HG02884 (cell line): ENCODE results near the gene STAG3.
"Not testable (repeated sequence)": the region's sequence is repeated elsewhere in the genome, so short reads cannot be mapped to it uniquely, and the experiment has no call there.

Source experiments
- ATAC-seq: cut with Tn5 transposase; IDR thresholded peaks from one replicate; pipeline ENCODE4 v1.9.1; 2021; ENCODE audit warnings: mild to moderate bottlenecking, moderate library complexity; ENCODE audit not compliant: unreplicated experiment

STAG3 gene

DNA sequence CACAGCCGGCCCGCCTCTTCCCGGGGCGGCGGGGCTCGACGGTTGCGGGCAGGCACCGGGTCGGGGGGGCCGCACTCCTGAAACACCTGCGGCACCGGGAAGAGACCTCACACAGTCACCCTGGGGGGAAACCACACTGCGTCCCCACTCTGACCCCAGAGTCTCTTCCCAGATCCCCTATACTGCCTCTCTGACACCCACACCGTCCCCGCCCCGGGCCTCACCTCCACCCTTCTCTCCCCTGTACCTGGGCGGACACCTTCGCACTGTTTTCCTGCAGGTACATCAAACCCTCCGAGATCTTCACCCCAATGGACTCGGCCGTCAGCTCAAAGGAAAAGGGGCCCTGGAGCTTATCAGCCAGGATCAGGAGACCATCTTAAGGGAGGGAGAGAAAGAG, 5.9 kb upstream of the STAG3 start:
- no peak for ATAC-seq

DNA sequence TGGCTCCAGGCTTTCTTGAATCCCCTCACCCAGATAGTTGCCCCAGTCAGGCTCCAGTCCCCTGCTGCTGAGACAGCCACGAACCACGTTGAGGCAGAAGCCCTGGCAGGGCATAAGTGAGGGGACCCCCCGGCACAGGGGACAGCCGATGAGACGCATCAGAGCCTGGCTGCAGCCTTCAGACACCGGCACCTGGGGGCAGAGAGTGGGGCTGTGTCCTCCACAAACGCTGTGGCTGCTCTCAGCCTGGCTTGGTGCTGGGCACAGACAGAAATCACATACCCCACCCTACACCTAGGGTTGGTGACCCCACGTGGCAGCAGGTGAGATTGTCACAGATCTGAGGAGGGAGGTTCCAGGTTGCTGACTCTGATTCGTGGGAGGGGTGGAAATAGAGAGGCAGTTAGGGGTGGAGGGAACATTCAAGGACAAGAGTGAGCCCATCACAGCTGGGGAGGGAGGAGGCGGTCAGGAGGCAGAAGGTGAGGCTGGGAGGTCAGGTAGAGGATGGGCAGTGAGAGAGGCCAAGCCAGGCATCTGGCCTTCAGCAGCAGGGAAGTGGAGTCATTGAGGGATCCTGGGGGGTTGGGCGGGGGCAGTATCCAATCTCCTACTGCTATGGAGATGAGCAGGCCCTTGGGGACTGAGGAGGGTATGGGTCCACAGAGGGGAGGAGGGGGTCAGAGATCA, 3.8 kb upstream of the STAG3 start:
- no peak for ATAC-seq

DNA sequence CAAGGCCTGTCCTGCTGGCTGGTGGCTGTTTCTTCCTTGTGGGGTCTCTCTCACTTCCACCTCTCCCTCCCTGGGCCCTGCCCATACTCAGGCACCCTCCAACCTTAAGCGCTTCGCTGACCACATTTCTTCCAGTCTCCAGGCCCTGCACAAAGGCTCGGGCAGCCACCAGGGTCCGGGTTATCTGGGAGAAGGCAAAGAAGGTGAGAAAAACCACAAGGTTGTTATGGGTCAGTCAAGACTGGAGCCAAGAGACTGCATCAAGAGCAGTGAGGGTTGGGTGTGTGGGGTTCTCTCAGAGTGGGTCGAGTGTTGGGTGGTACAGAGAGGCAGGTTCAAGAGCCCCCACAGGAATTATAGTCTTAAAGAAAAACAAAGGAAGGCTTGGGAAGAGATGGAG, 3.1 kb upstream of the STAG3 start:
- ATAC-seq: no peak

DNA sequence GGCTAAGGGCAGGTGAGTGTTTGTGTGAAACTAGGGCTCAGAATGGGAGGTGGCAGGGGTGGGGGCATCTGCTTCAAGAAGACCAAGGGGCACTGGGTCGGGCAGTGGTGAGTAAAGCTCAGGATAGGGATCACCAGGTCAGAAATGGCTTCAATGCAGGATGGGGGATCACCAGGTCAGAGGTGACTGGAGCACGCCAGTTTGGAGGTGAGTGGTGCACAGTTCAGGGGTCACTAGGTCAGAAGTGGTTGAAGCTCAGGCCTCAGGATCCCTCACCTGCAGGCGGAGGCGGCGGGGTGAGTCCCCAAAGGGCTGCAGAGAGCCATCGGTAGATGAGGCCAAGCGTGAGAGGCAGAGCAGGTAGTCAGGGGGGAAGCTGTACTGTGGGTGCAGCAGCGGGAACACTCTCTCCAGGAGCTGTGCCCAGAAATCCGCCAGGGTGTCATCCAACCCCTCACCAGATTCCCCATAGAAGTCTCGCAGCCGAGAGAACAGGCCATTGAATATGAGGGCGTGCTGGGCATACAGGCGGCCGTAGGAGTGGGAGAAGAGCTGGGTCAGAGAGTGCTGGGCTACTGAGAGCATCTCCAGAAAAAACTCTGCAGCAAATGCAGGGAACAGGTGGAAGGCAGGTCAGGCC, 2.3 kb upstream of the STAG3 start:
- ATAC-seq: no peak

DNA sequence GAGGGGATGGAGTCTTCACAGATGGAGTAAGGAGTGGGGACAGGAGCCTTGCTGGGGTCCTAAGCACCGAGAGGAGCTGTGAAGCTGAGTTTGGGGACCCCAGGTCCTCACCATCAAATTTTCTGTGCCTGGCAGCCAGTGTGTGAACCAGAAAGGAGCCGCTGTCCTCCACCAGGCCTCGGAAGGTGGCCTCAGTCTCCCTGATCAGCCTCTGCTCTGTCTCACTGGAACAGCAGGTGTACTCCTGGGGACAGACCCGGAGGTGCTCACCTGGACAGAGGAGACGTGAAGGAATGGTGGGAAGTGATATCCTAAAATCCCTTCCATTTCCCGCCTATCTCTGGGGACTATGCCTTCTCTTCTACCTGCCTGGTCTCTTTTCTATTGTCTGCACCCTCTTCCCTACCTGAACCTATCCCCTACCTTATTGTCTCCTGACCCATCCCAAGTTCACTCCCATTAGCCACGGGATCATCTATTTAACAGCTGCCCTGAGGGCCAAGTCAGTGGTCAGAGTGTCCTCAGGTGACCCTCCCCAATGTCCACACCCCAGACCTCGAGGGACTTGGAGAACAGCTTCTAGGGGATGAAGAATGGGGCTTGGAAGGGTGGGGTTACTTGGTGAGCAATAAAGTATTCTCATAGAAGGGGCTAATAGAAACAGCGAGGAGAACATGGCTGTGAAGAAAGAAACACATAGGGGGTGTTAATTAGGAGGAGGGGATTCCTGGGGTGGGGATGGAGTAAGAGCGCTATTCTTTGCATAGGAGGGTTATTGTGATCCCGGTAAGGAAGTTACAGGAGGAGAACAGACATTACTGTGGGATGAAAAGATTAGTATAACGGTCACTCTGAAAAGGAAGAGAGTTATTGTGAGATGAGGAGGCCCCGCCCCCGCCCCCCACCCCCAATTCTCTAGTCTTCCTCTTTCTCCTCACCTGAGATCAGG, 1.3 kb upstream of the STAG3 start:
- ATAC-seq: no peak

DNA sequence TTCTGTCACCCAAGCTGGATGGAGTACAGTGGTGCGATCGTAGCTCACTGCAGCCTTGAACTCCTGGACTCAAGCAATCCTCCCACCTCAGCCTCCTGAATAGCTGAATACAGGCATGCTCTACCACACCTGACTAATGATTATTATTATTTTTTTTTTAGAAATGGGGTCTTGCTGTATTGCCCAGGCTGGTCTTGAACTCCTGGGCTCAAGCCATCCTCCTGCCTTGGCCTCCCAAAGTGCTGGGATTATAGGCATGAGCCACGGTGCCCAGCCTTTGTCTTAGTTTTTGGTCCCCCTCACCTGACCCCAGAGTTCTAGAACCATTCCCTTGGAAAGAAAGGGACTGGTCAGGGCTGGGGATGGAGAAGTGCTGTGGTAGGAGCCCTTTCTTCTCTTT, 2.4 kb downstream of the STAG3 start:
- ATAC-seq: not testable (repeated sequence)

DNA sequence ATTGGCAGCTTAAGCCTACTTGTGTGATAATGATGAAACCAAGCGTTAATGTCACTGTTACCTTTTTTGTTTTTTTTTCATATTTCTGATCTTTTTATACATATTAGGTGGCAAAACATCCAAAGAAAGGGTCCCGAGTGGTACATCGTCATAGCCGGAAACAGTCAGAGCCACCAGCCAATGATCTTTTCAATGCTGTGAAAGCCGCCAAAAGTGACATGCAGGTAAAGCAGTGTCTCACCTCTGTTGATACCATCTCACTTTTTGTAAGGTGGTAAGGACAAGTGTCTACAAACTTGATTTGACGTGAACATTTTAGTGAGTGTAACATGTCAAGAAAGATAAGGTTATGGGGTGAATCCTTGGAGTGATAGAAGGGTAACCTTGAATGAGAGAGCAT, 4.9 kb downstream of the STAG3 start:
- ATAC-seq: not testable (repeated sequence)

DNA sequence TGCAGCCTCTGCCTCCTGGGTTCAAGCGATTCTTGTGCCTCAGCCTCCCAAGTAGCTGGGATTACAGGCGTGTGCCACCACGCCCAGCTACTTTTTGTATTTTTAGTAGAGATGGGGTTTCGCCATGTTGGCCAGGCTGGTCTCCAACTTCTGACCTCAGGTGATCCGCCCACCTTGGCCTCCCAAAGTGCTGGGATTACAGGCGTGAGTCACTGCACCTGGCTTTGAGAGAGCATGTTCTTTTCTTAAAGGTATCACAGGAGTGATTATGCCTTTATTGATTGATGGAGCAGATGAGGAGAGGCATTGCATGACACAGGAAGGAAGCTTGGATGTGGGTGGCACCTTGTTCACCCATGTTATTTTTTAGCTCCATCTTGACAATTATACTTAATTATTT, 5.4 kb downstream of the STAG3 start:
- ATAC-seq: not testable (repeated sequence)

DNA sequence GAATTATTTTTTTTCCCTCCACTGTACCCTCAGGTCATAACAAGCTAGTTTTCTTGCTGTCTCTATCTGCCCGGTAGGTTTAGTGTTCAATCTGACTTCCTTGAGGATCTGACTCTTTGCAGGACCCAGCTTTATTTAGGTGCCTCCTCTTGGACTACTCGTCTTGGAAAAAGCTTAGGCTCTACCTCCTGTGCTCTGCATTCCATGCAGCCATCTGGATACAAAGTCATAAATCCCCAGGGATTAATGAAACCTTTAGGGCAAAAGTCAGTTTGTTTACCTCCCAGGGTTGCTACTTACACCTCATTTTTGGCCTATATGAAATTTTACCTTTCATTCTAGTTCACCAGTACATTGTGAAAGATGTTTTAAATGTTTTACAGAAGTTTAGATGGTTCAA, 8.0 kb downstream of the STAG3 start:
- no peak for ATAC-seq

DNA sequence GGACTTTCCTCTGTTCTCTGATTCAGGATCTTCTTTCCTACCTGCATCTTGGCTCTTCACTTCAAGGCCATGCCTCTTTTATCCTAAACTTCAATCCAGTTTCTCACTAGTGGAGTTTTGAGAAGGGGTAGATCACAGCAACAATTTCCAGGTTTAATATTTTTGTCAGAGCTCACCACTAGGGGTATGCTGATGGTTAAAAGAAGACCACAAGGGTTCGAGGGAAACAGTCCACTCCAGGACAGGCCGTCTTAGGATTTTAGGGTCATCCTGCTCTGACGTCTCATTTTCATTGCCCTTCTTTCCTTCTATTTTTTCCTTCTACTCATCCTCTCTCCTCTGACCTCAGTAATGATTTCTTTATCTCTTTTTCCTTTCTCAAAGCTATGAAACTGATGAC, 11.3 kb downstream of the STAG3 start:
- no peak for ATAC-seq

DNA sequence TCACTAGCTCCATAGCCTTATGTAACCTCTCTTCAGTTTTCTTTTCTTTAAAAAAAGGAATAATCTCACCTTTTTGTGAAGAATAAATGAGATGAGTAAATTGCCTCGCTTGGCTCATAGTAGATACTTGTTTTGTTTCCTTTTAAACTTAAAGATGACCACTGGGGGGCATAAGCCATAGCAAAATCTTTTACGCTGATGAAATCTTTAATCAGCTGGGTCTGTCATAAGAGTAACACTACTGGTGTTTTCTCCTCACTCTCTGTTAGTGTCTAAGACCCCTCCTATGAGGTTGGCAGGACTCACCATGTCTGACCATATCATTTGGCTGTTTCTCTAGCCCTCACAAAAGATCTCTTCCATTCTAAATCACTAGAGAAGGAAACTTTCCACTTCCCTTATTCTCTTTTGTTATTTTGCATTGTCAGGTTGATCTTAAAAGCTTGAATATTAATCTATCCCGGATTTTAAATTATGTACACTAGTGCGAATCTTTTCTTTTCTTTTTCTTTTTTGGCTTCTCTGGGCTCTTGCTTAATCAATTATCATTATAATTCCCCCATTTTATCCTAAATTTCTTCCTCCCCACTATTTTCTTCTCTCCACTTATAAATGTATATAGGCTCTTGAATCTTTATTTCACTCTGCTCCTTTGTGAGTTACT, 12.5 kb downstream of the STAG3 start:
- ATAC-seq: no peak

DNA sequence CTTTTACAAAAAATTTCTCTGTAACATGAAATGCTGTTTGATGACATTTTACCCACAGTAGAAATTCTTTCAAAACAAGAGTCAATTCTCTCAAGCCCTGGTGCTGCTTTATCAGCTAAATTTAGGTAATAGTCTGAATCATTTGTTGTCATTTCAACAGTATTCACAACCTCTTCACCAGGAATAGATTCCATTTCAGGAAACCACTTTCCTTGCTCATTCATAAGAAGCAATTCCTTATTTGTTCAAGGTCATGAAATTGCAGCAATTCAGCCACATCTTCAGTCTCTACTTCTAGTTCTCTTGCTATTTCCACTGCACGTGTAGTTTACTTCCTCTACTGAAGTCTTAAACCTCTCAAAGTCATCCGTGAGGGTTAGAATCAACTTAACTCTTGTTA, 14.1 kb downstream of the STAG3 start:
- no peak for ATAC-seq

DNA sequence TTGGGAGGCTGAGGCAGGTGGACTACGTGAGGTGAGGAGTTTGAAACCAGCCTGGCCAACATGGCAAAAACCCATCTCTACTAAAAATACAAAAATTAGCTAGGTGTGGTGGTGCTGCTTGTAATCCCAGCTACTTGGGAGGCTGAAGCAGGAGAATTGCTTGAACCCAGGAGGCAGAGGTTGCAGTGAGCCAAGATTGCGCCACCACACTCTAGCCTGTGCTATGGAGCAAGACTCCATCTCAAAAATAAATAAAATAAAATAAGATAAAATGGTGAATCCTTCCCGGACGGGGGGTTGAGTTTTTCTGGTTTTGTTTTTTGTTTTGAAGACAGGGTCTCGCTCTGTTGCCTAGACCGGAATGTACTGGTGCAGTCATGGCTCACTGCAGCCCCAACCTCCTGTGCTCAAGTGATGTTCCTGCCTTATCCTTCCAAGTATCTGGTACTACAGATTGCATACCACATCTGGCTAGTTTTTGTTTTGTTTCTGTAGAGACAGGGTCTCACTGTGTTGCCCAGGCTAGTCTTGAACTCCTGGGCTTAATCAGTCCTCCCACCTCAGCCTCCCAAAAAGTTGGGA, 14.7 kb downstream of the STAG3 start:
- ATAC-seq: not testable (repeated sequence)

DNA sequence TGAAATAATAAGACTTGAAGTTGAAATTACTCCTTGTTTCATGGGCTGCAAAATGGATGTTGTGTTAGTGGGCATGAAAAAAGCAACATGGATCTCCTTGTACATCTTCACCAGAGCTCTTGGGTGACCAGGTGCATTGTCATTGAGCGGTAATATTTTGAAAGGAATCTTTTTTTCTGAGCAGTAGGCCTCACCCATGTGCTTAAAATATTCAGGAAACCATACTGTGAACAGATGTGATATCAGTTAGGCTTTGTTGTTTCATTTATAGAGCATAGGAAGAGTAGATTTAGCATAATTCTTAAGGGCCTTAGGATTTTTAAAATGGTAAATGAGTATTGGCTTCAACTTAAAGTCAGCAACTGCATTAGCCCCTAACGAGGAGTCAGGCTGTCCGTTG, 15.3 kb downstream of the STAG3 start:
- ATAC-seq: no peak

DNA sequence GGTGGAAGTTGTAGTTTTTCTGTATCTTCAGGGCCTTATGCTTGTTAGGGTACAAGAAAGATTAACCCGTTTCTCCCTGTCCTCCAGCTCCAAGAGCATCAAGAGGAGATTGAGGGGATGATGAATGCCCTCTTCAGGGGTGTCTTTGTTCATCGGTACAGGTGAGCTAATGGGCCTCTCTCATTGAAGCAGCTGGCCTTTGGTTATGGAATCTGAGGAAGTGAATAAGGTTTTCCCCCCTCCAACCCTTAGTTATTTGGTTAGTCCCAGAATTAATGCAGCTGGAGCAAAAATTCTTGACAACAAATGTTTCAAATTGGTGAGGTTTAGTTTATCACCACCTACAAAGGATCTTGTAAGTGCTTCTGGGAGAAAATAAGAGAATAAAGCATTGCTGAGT, 17.5 kb downstream of the STAG3 start:
- no peak for ATAC-seq

DNA sequence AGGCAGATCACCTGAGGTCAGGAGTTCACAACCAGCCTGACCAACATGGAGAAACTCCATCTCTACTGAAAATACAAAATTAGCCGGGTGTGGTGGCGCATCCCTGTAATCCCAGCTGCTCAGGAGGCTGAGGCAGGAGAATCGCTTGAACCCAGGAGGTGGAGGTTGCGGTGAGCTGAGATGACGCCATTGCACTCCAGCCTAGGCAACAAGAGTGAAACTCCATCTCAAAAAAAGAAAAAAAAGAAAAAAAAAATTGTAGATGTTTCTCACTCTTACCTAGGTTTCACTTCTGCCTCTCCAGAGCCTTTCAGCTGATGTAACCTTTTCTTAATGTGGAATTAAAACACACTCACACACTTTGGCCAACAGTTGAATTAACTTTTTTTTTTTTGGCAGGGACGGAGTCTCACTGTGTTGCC, 18.2 kb downstream of the STAG3 start:
- ATAC-seq: not testable (repeated sequence)

DNA sequence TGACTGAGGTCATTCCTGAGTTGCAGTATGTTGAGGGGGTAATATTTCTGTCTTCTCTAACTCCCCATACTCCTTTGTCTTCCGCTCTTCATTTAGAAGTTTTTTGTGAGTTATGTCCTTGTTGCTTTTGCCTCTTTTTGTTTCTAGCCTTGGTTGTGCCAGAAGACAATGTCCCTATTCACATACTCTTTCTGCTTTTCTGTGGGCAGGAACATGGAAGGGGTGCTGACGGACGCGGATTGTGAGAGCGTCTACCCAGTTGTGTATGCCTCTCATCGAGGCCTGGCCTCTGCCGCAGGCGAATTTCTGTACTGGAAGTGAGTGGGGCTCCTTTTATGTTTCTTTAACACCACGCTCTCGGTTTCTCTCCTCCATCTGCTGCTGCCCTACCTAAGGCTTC, 20.5 kb downstream of the STAG3 start:
- ATAC-seq: no peak

DNA sequence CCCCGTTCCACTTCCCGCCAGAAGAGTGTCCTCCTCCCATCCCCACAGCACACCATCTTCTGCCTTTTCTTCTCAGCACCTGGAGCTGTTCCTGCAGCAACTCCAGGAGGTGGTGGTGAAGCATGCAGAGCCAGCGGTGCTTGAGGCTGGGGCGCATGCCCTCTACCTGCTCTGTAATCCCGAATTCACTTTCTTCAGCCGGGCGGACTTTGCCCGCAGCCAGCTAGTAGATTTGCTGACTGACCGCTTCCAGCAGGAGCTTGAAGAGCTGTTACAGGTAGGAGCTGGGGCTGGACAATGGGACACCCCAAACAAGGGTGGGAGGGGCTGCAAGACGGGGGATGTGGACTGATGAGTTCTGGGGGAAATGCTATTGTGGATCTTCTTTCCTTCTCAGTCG, 23.0 kb downstream of the STAG3 start:
- no peak for ATAC-seq

DNA sequence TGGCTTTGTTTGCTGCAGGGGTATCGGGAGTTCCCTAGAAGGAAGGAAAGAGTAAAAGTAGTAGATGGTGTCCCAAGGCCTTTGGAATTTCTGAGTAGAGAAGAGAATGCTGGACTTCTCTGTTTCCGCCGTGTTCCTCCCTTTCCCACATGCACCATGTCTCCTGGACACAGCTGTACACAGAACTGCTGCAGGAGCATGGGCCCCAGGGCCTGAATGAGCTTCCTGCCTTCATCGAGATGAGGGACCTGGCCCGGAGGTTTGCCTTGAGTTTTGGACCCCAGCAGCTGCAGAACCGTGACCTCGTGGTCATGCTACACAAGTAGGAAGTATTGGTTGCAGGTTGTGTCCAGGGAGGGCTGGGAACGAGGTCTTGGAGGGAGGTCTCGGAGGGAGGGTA, 26.7 kb downstream of the STAG3 start:
- no peak for ATAC-seq

DNA sequence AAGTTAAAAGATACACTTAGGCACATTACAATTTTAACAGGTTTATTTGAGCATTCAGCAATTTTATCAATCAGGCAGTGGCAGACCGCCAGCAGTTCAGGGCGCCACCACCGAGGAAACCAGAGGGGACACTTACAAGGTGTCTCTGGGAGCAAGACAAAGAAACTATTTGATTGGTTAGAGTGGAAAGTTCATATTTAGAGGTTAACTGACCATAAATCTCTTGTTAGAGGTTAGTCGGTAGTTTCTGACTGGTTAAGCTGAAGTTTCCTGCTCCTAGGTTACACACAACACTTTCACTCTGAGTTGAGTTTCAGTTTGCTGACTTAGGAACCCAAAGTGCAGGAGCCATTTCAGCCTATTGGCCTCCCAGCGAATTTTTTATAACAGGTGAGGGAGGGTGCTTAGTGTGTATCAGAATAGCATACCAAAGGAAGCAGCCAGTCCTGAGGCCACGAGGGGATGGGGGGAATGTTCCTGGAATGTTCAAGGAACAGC, 31.2 kb downstream of the STAG3 start:
- ATAC-seq: peak; percentile 70

DNA sequence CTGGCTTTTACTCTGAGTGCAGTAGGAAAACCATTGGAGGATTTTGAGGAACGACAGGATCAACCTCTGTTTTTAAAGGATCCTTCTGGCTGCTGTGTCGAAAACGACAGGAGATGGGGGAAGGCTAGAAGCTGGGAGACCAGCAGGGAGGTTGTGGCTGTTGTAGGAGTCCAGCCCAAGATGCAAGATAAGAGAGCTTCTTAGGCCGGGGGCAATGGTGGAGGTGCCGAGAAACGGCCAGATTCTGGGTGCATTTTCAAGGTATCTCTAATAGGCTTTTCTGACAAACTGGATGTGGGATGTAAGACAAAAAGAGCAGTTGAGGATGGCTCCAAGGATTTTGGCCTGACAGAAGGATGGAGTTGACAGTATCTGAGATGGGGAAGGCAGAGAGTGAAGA, 31.8 kb downstream of the STAG3 start:
- no peak for ATAC-seq
